MCF 10A (cell line): ENCODE data around the gene RAPGEF5. TPM values are rescaled to one million over a fixed set of nuclear protein-coding genes. Genes with fewer than 3 reads are reported as not detected.
A peak's percentile ranks its signal among the peaks of the same experiment; 100 is the strongest.

ENCODE experiments used
- BruUV-seq: library from RNA; stranded (reverse); fragments of 400-500 nt; replicated peaks from 2 replicates; lab custom pipeline; 2021; lab: Mats Ljungman, UMichigan
- CTCF ChIA-PET: fragments of 300-600 bp; sonication (Branson Sonifier 250); formaldehyde crosslinking; extraction: SDS; loops from one replicate; lab custom pipeline; 2021; ENCODE audit warnings: antibody characterized with exemption, inconsistent platforms; lab: Yijun Ruan, JAX
- POLR2A ChIA-PET: fragments of 300-600, 350-650 bp; sonication (Branson Sonifier 250); formaldehyde crosslinking; extraction: SDS; loops from one replicate; lab custom pipeline; 2020; ENCODE audit warnings: antibody characterized with exemption, inconsistent platforms; lab: Yijun Ruan, JAX
- DNase-seq: peaks from one replicate; pipeline ENCODE4 v3.0.0-alpha.2; 2018; ENCODE audit not compliant: unreplicated experiment
- H3K27ac Mint-ChIP-seq: one replicate; pipeline ENCODE4 v1.8.0; 2022; ENCODE audit warnings: mild to moderate bottlenecking, low read depth, mixed read lengths; ENCODE audit not compliant: unreplicated experiment
- H3K27me3 Mint-ChIP-seq: one replicate; pipeline ENCODE4 v1.8.0; 2022; ENCODE audit warnings: mixed read lengths; ENCODE audit not compliant: insufficient read depth, unreplicated experiment
- H3K36me3 Mint-ChIP-seq: one replicate; pipeline ENCODE4 v1.8.0; 2022; ENCODE audit warnings: mild to moderate bottlenecking, moderate library complexity, mixed read lengths; ENCODE audit not compliant: insufficient read depth, unreplicated experiment
- H3K4me1 Mint-ChIP-seq: one replicate; pipeline ENCODE4 v1.8.0; 2022; ENCODE audit warnings: mixed read lengths; ENCODE audit not compliant: insufficient read depth, unreplicated experiment
- H3K4me3 Mint-ChIP-seq: one replicate; pipeline ENCODE4 v1.8.0; 2022; ENCODE audit warnings: mild to moderate bottlenecking, moderate library complexity, mixed read lengths; ENCODE audit not compliant: unreplicated experiment
- H3K9me3 Mint-ChIP-seq: one replicate; pipeline ENCODE4 v1.8.0; 2022; ENCODE audit warnings: mixed read lengths; ENCODE audit not compliant: unreplicated experiment
- CTCF ChIP-seq: fragments of 200-600 bp; IDR thresholded peaks from one replicate; pipeline ENCODE4 v1.8.0; 2022; ENCODE audit warnings: antibody characterized with exemption, mild to moderate bottlenecking; ENCODE audit not compliant: unreplicated experiment
- intact Hi-C: fragments of 100-400 bp; cut with micrococcal nuclease; formaldehyde crosslinking; loops from 2 replicates; pipeline ENCODE4 v1.14.1; 2022
- total RNA-seq: library from RNA; stranded (reverse); gene quantifications from 2 replicates; pipeline ENCODE4 v1.2.3, GENCODE V29; 2022

Gene RAPGEF5
- total RNA-seq, 1 experiment from 2014 or later: 1.9 TPM

GRCh38 chr7:22090107-22090506 is 266.8 kb downstream of the RAPGEF5 start:
- no peaks in the 10 kb centered on the region for H3K36me3 Mint-ChIP-seq
- H3K27me3 Mint-ChIP-seq: no peaks in the 10 kb centered on the region
- BruUV-seq: no TSS peak
- CTCF ChIA-PET: interaction anchor here (0.6 to 2.0 kb wide), 3 partner anchors 13 to 322 kb away, joined by 3 to 10 read pairs (median 8); no protein-coding TSS in a partner anchor
- no peaks in the 10 kb centered on the region for H3K4me1 Mint-ChIP-seq
- H3K27ac Mint-ChIP-seq: no peak overlapping the region
- POLR2A ChIA-PET: no interaction called here
- TF ChIP-seq CTCF: no peak
- no peaks in the 10 kb centered on the region for H3K9me3 Mint-ChIP-seq
- no peak overlapping the region for H3K4me3 Mint-ChIP-seq
- no peak for DNase-seq
- intact Hi-C loops: no loop called here

- POLR2A ChIA-PET: no interaction called here
- intact Hi-C loops: loop anchor here (10.0 kb wide), 1 partner anchor 1314 kb away; no protein-coding TSS in a partner anchor
These were observed 268.1 kb downstream of the RAPGEF5 start for GRCh38 chr7:22088827-22089226.

GRCh38 chr7:22087861-22088260 is 269.1 kb downstream of the RAPGEF5 start:
- Mint-ChIP-seq H3K36me3 (no peaks in the 10 kb centered on the region), H3K4me1 (no peaks in the 10 kb centered on the region), H3K9me3 (no peaks in the 10 kb centered on the region), H3K4me3 (no peak overlapping the region), H3K27ac (no peak overlapping the region), H3K27me3 (no peaks in the 10 kb centered on the region)
- no peak for DNase-seq
- BruUV-seq: no TSS peak
- no peak for TF ChIP-seq CTCF
- intact Hi-C loops: loop anchor here (10.0 kb wide), 1 partner anchor 1313 kb away; no protein-coding TSS in a partner anchor
- ChIA-PET POLR2A (no interaction called here), CTCF (interaction anchor here (2.0 kb wide), 1 partner anchor 16 kb away, joined by 10 read pairs; no protein-coding TSS in a partner anchor)

More at GRCh38 chr7:22088827-22089226, 268.1 kb downstream of the RAPGEF5 start:
- Mint-ChIP-seq H3K4me1 (no peaks in the 10 kb centered on the region), H3K27me3 (no peaks in the 10 kb centered on the region), H3K4me3 (no peak overlapping the region), H3K27ac (no peak overlapping the region), H3K36me3 (no peaks in the 10 kb centered on the region), H3K9me3 (no peaks in the 10 kb centered on the region)
- CTCF ChIA-PET: interaction anchor here (0.7 to 2.0 kb wide), 6 partner anchors 13 to 172 kb away, joined by 3 to 10 read pairs (median 5); no protein-coding TSS in a partner anchor
- DNase-seq: no peak
- no TSS peak for BruUV-seq
- no peak for TF ChIP-seq CTCF

- intact Hi-C loops: loop anchor here (1.0 to 10.0 kb wide), 4 partner anchors 81 to 1309 kb away; no protein-coding TSS in a partner anchor
- BruUV-seq: no TSS peak
- no peak for TF ChIP-seq CTCF
- H3K4me1 Mint-ChIP-seq: no peaks in the 10 kb centered on the region
- ChIA-PET CTCF (interaction anchor here (0.6 to 3.4 kb wide), 30 partner anchors 9 to 1786 kb away, joined by 3 to 42 read pairs (median 3); partner anchors contain the start of gene CDCA7L), POLR2A (interaction anchor here (0.8 to 2.7 kb wide), 4 partner anchors 10 to 274 kb away, joined by 3 to 7 read pairs (median 6); partner anchors contain the start of gene CDCA7L)
- H3K4me3 Mint-ChIP-seq: peak overlapping the region; percentile 73
- H3K27ac Mint-ChIP-seq: peak overlapping the region; percentile 73
- no peak for DNase-seq
- H3K9me3 Mint-ChIP-seq: no peaks in the 10 kb centered on the region
- peaks cover 18% of the 10 kb centered on the region for H3K27me3 Mint-ChIP-seq
- H3K36me3 Mint-ChIP-seq: no peaks in the 10 kb centered on the region
These were observed 273.2 kb downstream of the RAPGEF5 start for GRCh38 chr7:22083704-22084240.
